GM23338 (cell line): ENCODE results near the gene FAM47E. TPM values are rescaled to one million over a fixed set of nuclear protein-coding genes. Genes with fewer than 3 reads are reported as not detected.

Experiments
- ATAC-seq: fragments of 200-7000 bp; cut with Tn5 transposase; 3 replicates; pipeline ENCODE4 v1.9.1; 2020
- DNase-seq: peaks from one replicate; pipeline ENCODE4 v3.0.0-alpha.2; 2015; ENCODE audit warnings: low spot score
- H2AFZ ChIP-seq: fragments of 200-600 bp; sonication (generic); 2 replicates; pipeline ENCODE4 v1.8.0; 2016; ENCODE audit warnings: antibody characterized with exemption, mild to moderate bottlenecking, moderate library complexity
- H3F3A ChIP-seq: fragments of 200-600 bp; sonication (generic); replicated peaks from 2 replicates; pipeline ENCODE4 v1.8.0; 2017; ENCODE audit warnings: antibody characterized with exemption, mixed run types, low read depth
- H3K27ac ChIP-seq: fragments of 200-600 bp; sonication (generic); 2 replicates; pipeline ENCODE4 v1.6.1; 2016; ENCODE audit warnings: low read depth
- H3K27me3 ChIP-seq: fragments of 200-600 bp; sonication (generic); 2 replicates; pipeline ENCODE4 v1.8.0; 2016; ENCODE audit warnings: mild to moderate bottlenecking, mixed run types, moderate library complexity; ENCODE audit not compliant: insufficient read depth
- H3K36me3 ChIP-seq: fragments of 200-600 bp; sonication (generic); 2 replicates; pipeline ENCODE4 v1.8.0; 2016; ENCODE audit warnings: mild to moderate bottlenecking; ENCODE audit not compliant: insufficient read depth
- H3K4me1 ChIP-seq: fragments of 200-600 bp; sonication (generic); 2 replicates; pipeline ENCODE4 v1.8.0; 2016; ENCODE audit warnings: mild to moderate bottlenecking, moderate library complexity; ENCODE audit not compliant: insufficient read depth
- H3K4me2 ChIP-seq: fragments of 200-600 bp; sonication (generic); 2 replicates; pipeline ENCODE4 v1.7.1; 2017; ENCODE audit warnings: mixed run types
- H3K4me3 ChIP-seq: fragments of 200-600 bp; sonication (generic); 2 replicates; pipeline ENCODE4 v1.6.1; 2016; ENCODE audit warnings: mixed run types
- H3K79me2 ChIP-seq: fragments of 200-600 bp; sonication (generic); replicated peaks from 2 replicates; pipeline ENCODE4 v1.8.0; 2017; ENCODE audit warnings: mild to moderate bottlenecking; ENCODE audit not compliant: insufficient read depth
- H3K9me2 ChIP-seq: fragments of 200-600 bp; sonication (generic); 2 replicates; pipeline ENCODE4 v1.8.0; 2017; ENCODE audit not compliant: insufficient read depth
- H4K20me1 ChIP-seq: fragments of 200-600 bp; sonication (generic); replicated peaks from 2 replicates; pipeline ENCODE4 v1.8.0; 2017; ENCODE audit warnings: mild to moderate bottlenecking; ENCODE audit not compliant: insufficient read depth
- H3K27ac Mint-ChIP-seq: 2 replicates; pipeline ENCODE4 v1.8.0; 2020; ENCODE audit warnings: inconsistent platforms, mild to moderate bottlenecking, moderate library complexity, mixed read lengths
- H3K27me3 Mint-ChIP-seq: 3 replicates; pipeline ENCODE4 v1.8.0; 2022; ENCODE audit warnings: low read depth, mild to moderate bottlenecking, moderate library complexity, mixed read lengths, inconsistent platforms; ENCODE audit not compliant: insufficient read depth, poor library complexity
- H3K36me3 Mint-ChIP-seq: 3 replicates; pipeline ENCODE4 v1.8.0; 2021; ENCODE audit warnings: low read depth, mild to moderate bottlenecking, inconsistent platforms, moderate library complexity, mixed read lengths
- H3K4me1 Mint-ChIP-seq: 3 replicates; pipeline ENCODE4 v1.8.0; 2020; ENCODE audit warnings: mild to moderate bottlenecking, inconsistent platforms, mixed read lengths
- H3K4me3 Mint-ChIP-seq: 3 replicates; pipeline ENCODE4 v1.8.0; 2021; ENCODE audit warnings: moderate library complexity, mild to moderate bottlenecking, inconsistent platforms, mixed read lengths
- H3K9me3 Mint-ChIP-seq: 3 replicates; pipeline ENCODE4 v1.8.0; 2020; ENCODE audit warnings: moderate library complexity, mild to moderate bottlenecking, inconsistent platforms, mixed read lengths
- CREB1 ChIP-seq: fragments of 250-450 bp; sonication (Bioruptor Pico); IDR thresholded peaks from 2 replicates; pipeline ENCODE4 v1.5.0; 2020; ENCODE audit warnings: low read depth, mild to moderate bottlenecking, moderate library complexity
- CTCF ChIP-seq, 2 experiments: fragments of 200-600 bp in 1 of 2; sonication (generic) in 1 of 2; conservative IDR thresholded peaks; 2 replicates each; pipeline versions ENCODE4 v1.5.1 to v1.6.1; 2016 to 2017; ENCODE audit warnings: antibody characterized with exemption in 2 of 2, low read depth in 2 of 2, mild to moderate bottlenecking in 2 of 2, moderate library complexity in 1 of 2
- EZH2 ChIP-seq: fragments of 200-600 bp; sonication (generic); IDR thresholded peaks from one replicate; pipeline ENCODE4 v1.8.0; 2017; ENCODE audit warnings: antibody characterized with exemption, mild to moderate bottlenecking, low read depth; ENCODE audit not compliant: unreplicated experiment
- EZH2phosphoT487 ChIP-seq: fragments of 200-600 bp; sonication (generic); IDR thresholded peaks from one replicate; pipeline ENCODE4 v1.8.1; 2018; ENCODE audit warnings: antibody characterized with exemption; ENCODE audit not compliant: unreplicated experiment
- JUNB ChIP-seq: IDR thresholded peaks from one replicate; pipeline ENCODE4 v1.6.1; 2016; ENCODE audit warnings: antibody characterized with exemption; ENCODE audit not compliant: unreplicated experiment
- NANOG ChIP-seq: IDR thresholded peaks from 2 replicates; pipeline ENCODE4 v1.6.1; 2016; ENCODE audit warnings: antibody characterized with exemption, borderline replicate concordance
- POLR2AphosphoS5 ChIP-seq: IDR thresholded peaks from 2 replicates; pipeline ENCODE4 v1.6.1; 2016; ENCODE audit warnings: antibody characterized with exemption, low read depth
- REST ChIP-seq: IDR thresholded peaks from one replicate; pipeline ENCODE4 v1.6.1; 2018; ENCODE audit warnings: antibody characterized with exemption; ENCODE audit not compliant: unreplicated experiment
- STAT1 ChIP-seq: IDR thresholded peaks from one replicate; pipeline ENCODE4 v1.6.1; 2016; ENCODE audit warnings: antibody characterized with exemption; ENCODE audit not compliant: unreplicated experiment
- ZNF114 ChIP-seq: fragments of 250-450 bp; sonication (Bioruptor Pico); IDR thresholded peaks from 2 replicates; pipeline ENCODE4 v1.5.0; 2020; ENCODE audit warnings: mild to moderate bottlenecking, moderate library complexity
- ZNF331 ChIP-seq: fragments of 250-450 bp; sonication (Bioruptor Pico); IDR thresholded peaks from 2 replicates; pipeline ENCODE4 v1.5.0; 2020; ENCODE audit warnings: low read depth, mild to moderate bottlenecking, moderate library complexity
- ZNF462 ChIP-seq: fragments of 250-450 bp; sonication (Bioruptor Pico); IDR thresholded peaks from 2 replicates; pipeline ENCODE4 v1.5.0; 2020; ENCODE audit warnings: mild to moderate bottlenecking, moderate library complexity
- polyA plus RNA-seq: library from polyadenylated mRNA; unstranded; fragments of >200 nt; fragmentation: Nextera tagmentation; extraction: Ambion mirVana; gene quantifications from 2 replicates; pipeline ENCODE4 v1.2.1, GENCODE V29; 2016
- total RNA-seq: library from RNA; depleted of rRNA; stranded (reverse); fragments of >200 nt; shearing (Covaris generic); gene quantifications from 2 replicates; pipeline ENCODE4 v1.2.3, GENCODE V29; 2014
- TF ChIP-seq, protein P1 (sequence below): IDR thresholded peaks from 2 replicates; pipeline ENCODE4 v1.6.1; 2016; ENCODE audit warnings: antibody characterized with exemption

FAM47E gene
- total and polyA plus RNA-seq, 2 experiments from 2014 or later = 0.66 to 2.3 TPM

GRCh38 chr4:76252271-76252653 lies 741 bp downstream of the FAM47E start:
- Histone ChIP-seq H3K79me2 (no peaks in the 10 kb centered on the region), H2AFZ (peak overlapping the region; percentile 79), H3K36me3 (no peaks in the 10 kb centered on the region), H3K4me1 (peaks cover 16% of the 10 kb centered on the region), H3F3A (0 out of 2 replicates have a peak, but pooled peaks cover 3% of the 10 kb centered on the region), H3K4me2 (peak overlapping the region; percentile 92), H3K27ac (no peak overlapping the region), H3K4me3 (peak overlapping the region; percentile 54), H4K20me1 (no peaks in the 10 kb centered on the region), H3K27me3 (peaks cover 35% of the 10 kb centered on the region), H3K9me2 (peaks cover 6% of the 10 kb centered on the region; the same call in 1 of the 2 replicates)
- ATAC-seq (no peak), DNase-seq (no peak)
- Mint-ChIP-seq H3K27me3 (peaks cover 24% of the 10 kb centered on the region), H3K36me3 (no peaks in the 10 kb centered on the region), H3K4me1 (peaks cover 13% of the 10 kb centered on the region), H3K27ac (no peak overlapping the region), H3K4me3 (peak overlapping the region; percentile 76), H3K9me3 (no peaks in the 10 kb centered on the region; the same call in 2 of the 3 replicates)
- TF ChIP-seq ZNF462 (CRISPR knock-in tag) = no peak
- no peak for TF ChIP-seq EZH2
- TF ChIP-seq POLR2AphosphoS5 = no peak
- TF ChIP-seq, protein P1, sequence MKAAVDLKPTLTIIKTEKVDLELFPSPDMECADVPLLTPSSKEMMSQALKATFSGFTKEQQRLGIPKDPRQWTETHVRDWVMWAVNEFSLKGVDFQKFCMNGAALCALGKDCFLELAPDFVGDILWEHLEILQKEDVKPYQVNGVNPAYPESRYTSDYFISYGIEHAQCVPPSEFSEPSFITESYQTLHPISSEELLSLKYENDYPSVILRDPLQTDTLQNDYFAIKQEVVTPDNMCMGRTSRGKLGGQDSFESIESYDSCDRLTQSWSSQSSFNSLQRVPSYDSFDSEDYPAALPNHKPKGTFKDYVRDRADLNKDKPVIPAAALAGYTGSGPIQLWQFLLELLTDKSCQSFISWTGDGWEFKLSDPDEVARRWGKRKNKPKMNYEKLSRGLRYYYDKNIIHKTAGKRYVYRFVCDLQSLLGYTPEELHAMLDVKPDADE = no peak
- TF ChIP-seq EZH2phosphoT487 = no peak
- no peak for TF ChIP-seq ZNF114 (CRISPR knock-in tag)
- TF ChIP-seq ZNF331 (CRISPR knock-in tag) = no peak
- no peak for TF ChIP-seq CREB1
- TF ChIP-seq CTCF (conservative IDR thresholded peaks at IDR 0.05; ENCODE audit: low read depth in 2 of 2) = no peak
- no peak for TF ChIP-seq REST
- no peak for TF ChIP-seq NANOG
- no peak for TF ChIP-seq JUNB
- TF ChIP-seq STAT1 = no peak
